ENCODE measurements around the gene SLX4IP. TPM values are rescaled to one million over a fixed set of nuclear protein-coding genes. Genes with fewer than 3 reads are reported as not detected.

SLX4IP gene
- total and polyA plus RNA-seq, 4 donors, result 1.2 to 9.5 (median 4.3) TPM

DNA sequence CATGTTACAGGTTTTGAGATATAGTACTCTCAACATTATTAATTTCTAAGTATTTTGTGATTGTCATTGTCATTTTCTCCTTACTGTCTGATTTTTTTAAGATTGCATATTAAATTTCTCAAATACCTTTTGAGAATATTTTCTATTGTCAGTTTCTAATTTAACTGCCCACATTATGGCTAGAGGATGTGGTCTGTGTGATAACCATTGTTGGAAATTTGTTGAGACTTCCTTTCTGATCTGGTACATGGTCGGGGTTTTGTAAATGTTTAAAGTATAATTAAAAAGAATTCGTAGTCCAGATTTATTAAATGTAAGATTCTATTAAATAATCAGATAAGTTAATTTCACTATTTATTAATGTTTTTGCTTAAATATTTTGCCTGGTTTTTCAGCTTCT is 60.1 kb downstream of the SLX4IP start:
- DNase-seq (no peak), ATAC-seq (ENCODE audit: insufficient read depth, low FRiP score) (no peak)
- H3K27ac ChIP-seq (ENCODE audit: low read depth in 1 of 2, low read length in 1 of 2), result no peak overlapping the region
- H3K4me1 ChIP-seq (ENCODE audit: control insufficient read depth in 5 of 5, insufficient read depth in 5 of 5, low read length in 5 of 5), result peaks cover 0 to 5% (median 3%) of the 10 kb centered on the region in 5 donors
- no peaks in the 10 kb centered on the region for H3K27me3 ChIP-seq (ENCODE audit: control insufficient read depth in 3 of 3, insufficient read depth in 3 of 3, low read length in 2 of 3)
- no peak overlapping the region for H3K9ac ChIP-seq (ENCODE audit: insufficient read depth in 1 of 2, low read length in 2 of 2)
- no peak overlapping the region for H3K4me3 ChIP-seq
- H3K36me3 ChIP-seq (ENCODE audit: control insufficient read depth in 4 of 4, insufficient read depth in 4 of 4, low read length in 4 of 4), result no peaks in the 10 kb centered on the region
- TF ChIP-seq, protein P1, sequence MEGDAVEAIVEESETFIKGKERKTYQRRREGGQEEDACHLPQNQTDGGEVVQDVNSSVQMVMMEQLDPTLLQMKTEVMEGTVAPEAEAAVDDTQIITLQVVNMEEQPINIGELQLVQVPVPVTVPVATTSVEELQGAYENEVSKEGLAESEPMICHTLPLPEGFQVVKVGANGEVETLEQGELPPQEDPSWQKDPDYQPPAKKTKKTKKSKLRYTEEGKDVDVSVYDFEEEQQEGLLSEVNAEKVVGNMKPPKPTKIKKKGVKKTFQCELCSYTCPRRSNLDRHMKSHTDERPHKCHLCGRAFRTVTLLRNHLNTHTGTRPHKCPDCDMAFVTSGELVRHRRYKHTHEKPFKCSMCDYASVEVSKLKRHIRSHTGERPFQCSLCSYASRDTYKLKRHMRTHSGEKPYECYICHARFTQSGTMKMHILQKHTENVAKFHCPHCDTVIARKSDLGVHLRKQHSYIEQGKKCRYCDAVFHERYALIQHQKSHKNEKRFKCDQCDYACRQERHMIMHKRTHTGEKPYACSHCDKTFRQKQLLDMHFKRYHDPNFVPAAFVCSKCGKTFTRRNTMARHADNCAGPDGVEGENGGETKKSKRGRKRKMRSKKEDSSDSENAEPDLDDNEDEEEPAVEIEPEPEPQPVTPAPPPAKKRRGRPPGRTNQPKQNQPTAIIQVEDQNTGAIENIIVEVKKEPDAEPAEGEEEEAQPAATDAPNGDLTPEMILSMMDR (IDR thresholded peaks at IDR 0.05; ENCODE audit: control extremely low read depth, extremely low read depth), result no peak
- no peaks in the 10 kb centered on the region for H3K9me3 ChIP-seq (ENCODE audit: control insufficient read depth in 4 of 4, insufficient read depth in 3 of 4, low read length in 3 of 4)
- WGBS, 2 donors, result 23 to 48% methylated on average over 2 of the region's 2 CpGs

GRCh38 chr20:10496465-10496864 is 61.4 kb downstream of the SLX4IP start:
- Histone ChIP-seq H3K9me3 (ENCODE audit: control insufficient read depth in 4 of 4, insufficient read depth in 3 of 4, low read length in 3 of 4) (no peaks in the 10 kb centered on the region), H3K27me3 (ENCODE audit: control insufficient read depth in 3 of 3, insufficient read depth in 3 of 3, low read length in 2 of 3) (no peaks in the 10 kb centered on the region), H3K36me3 (ENCODE audit: control insufficient read depth in 4 of 4, insufficient read depth in 4 of 4, low read length in 4 of 4) (no peaks in the 10 kb centered on the region), H3K4me3 (no peak overlapping the region), H3K9ac (ENCODE audit: insufficient read depth in 1 of 2, low read length in 2 of 2) (no peak overlapping the region), H3K4me1 (ENCODE audit: control insufficient read depth in 5 of 5, insufficient read depth in 5 of 5, low read length in 5 of 5) (peaks cover 2 to 7% (median 5%) of the 10 kb centered on the region in 5 donors), H3K27ac (ENCODE audit: low read depth in 1 of 2, low read length in 1 of 2) (no peak overlapping the region)
- TF ChIP-seq, protein P1 (IDR thresholded peaks at IDR 0.05; ENCODE audit: control extremely low read depth, extremely low read depth), result no peak
- ATAC-seq (ENCODE audit: insufficient read depth, low FRiP score) (no peak), DNase-seq (peak in 1 of 3 donors; percentile 68)
- 82 to 94% methylated on average over 2 of the region's 2 CpGs for WGBS, 2 donors

DNA sequence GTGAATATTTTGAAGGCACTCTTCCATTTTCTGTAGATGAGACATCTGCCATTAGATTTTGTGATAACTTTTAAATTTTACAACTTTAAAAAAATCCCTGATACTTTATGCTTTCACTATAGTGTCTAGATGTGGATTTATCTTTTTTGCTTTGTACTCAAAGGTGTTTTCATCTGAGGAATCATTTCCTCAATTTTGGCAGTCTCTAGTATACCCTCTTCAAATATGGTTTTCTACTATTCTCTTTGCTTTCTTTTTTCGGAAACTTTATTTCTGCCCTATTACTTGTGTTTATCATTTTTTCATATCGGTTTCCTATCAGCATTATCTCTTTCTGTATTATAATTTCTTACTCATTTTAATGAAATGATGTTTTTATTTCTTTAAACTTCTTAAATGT is 62.2 kb downstream of the SLX4IP start:
- TF ChIP-seq, protein P1 (IDR thresholded peaks at IDR 0.05; ENCODE audit: control extremely low read depth, extremely low read depth), result no peak
- no peak for ATAC-seq (ENCODE audit: insufficient read depth, low FRiP score)
- no peaks in the 10 kb centered on the region for H3K36me3 ChIP-seq (ENCODE audit: control insufficient read depth in 4 of 4, insufficient read depth in 4 of 4, low read length in 4 of 4)

DNA sequence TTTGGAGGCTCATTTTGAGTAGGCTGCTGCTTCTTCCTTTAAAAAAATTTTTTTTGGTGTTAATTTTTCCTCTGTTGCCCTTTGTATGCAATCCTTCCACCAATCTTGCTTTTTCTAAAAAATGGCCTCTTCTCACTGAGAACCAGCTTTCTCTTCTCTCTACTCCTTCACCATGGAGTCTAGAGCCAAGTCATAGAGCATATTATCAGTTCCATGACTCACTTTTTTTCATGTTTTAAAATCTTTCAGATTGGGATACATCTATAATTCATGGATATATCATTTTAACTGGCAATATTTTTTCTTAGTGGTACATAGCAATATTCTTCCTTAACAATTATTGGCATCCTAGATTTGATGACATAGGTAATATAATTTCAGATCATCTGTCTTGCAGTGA is 62.7 kb downstream of the SLX4IP start:
- no peak overlapping the region for H3K27ac ChIP-seq (ENCODE audit: low read depth in 1 of 2, low read length in 1 of 2)
- H3K9me3 ChIP-seq (ENCODE audit: control insufficient read depth in 4 of 4, insufficient read depth in 3 of 4, low read length in 3 of 4), result no peaks in the 10 kb centered on the region
- H3K36me3 ChIP-seq (ENCODE audit: control insufficient read depth in 4 of 4, insufficient read depth in 4 of 4, low read length in 4 of 4), result no peaks in the 10 kb centered on the region
- no peak overlapping the region for H3K9ac ChIP-seq (ENCODE audit: insufficient read depth in 1 of 2, low read length in 2 of 2)
- no peaks in the 10 kb centered on the region for H3K27me3 ChIP-seq (ENCODE audit: control insufficient read depth in 3 of 3, insufficient read depth in 3 of 3, low read length in 2 of 3)
- H3K4me1 ChIP-seq (ENCODE audit: control insufficient read depth in 5 of 5, insufficient read depth in 5 of 5, low read length in 5 of 5), result peaks cover 2 to 9% (median 5%) of the 10 kb centered on the region in 5 donors
- DNase-seq (no peak), ATAC-seq (ENCODE audit: insufficient read depth, low FRiP score) (no peak)
- TF ChIP-seq, protein P1 (IDR thresholded peaks at IDR 0.05; ENCODE audit: control extremely low read depth, extremely low read depth), result no peak
- H3K4me3 ChIP-seq, result no peak overlapping the region

More for the DNA sequence above, 62.2 kb downstream of the SLX4IP start:
- peaks cover 2 to 9% (median 5%) of the 10 kb centered on the region in 5 donors for H3K4me1 ChIP-seq (ENCODE audit: control insufficient read depth in 5 of 5, insufficient read depth in 5 of 5, low read length in 5 of 5)
- H3K27me3 ChIP-seq (ENCODE audit: control insufficient read depth in 3 of 3, insufficient read depth in 3 of 3, low read length in 2 of 3), result no peaks in the 10 kb centered on the region
- no peak for DNase-seq
- no peak overlapping the region for H3K27ac ChIP-seq (ENCODE audit: low read depth in 1 of 2, low read length in 1 of 2)
- H3K9me3 ChIP-seq (ENCODE audit: control insufficient read depth in 4 of 4, insufficient read depth in 3 of 4, low read length in 3 of 4), result no peaks in the 10 kb centered on the region
- H3K9ac ChIP-seq (ENCODE audit: insufficient read depth in 1 of 2, low read length in 2 of 2), result no peak overlapping the region
- WGBS, 2 donors, result 92 to 97% methylated on average over 2 of the region's 2 CpGs
- H3K4me3 ChIP-seq, result no peak overlapping the region
